A673 (cell line): ENCODE results near the gene SLC35F1. TPM values are rescaled to one million over a fixed set of nuclear protein-coding genes. Genes with fewer than 3 reads are reported as not detected.

Experiments used
- BruUV-seq: library from RNA; stranded (reverse); fragments of 400-500 nt; replicated peaks from 2 replicates; lab custom pipeline; 2021; lab: Mats Ljungman, UMichigan
- CTCF ChIA-PET: fragments of 300-600 bp; sonication (Branson Sonifier 250); formaldehyde crosslinking; loops from one replicate; lab custom pipeline; 2022; ENCODE audit warnings: antibody characterized with exemption; lab: Charles Lee
- POLR2A ChIA-PET: fragments of 300-600 bp; sonication (Branson Sonifier 250); formaldehyde crosslinking; loops from one replicate; lab custom pipeline; 2022; ENCODE audit warnings: antibody characterized with exemption; ENCODE audit not compliant: low non-redundant PET; lab: Charles Lee
- DNase-seq: peaks from one replicate; pipeline ENCODE4 v3.0.0-alpha.2; 2015; ENCODE audit warnings: low spot score
- H3K27ac ChIP-seq: fragments of 200-600 bp; sonication (generic); 2 replicates; pipeline ENCODE4 v1.5.1; 2016; ENCODE audit warnings: mixed run types, low read depth, mild to moderate bottlenecking, mixed read lengths, antibody characterized with exemption, low read length; ENCODE audit not compliant: poor library complexity, severe bottlenecking
- H3K27me3 ChIP-seq: fragments of 200-600 bp; sonication (generic); replicated peaks from 2 replicates; pipeline ENCODE4 v1.6.1; 2017; ENCODE audit warnings: mixed run types, low read depth, mild to moderate bottlenecking, mixed read lengths, antibody characterized with exemption, low read length; ENCODE audit not compliant: insufficient read depth, poor library complexity
- H3K36me3 ChIP-seq: fragments of 200-600 bp; sonication (generic); 2 replicates; pipeline ENCODE4 v1.6.1; 2016; ENCODE audit warnings: mixed run types, mild to moderate bottlenecking, mixed read lengths, antibody characterized with exemption, low read length; ENCODE audit not compliant: insufficient read depth, poor library complexity, severe bottlenecking
- H3K4me1 ChIP-seq: fragments of 200-600 bp; sonication (generic); 2 replicates; pipeline ENCODE4 v1.6.1; 2017; ENCODE audit warnings: mixed run types, mild to moderate bottlenecking, mixed read lengths, antibody characterized with exemption, low read length; ENCODE audit not compliant: insufficient read depth, poor library complexity, severe bottlenecking
- H3K4me3 ChIP-seq: fragments of 200-600 bp; sonication (generic); 2 replicates; pipeline ENCODE4 v1.5.1; 2016; ENCODE audit warnings: low read depth, mixed run types, mild to moderate bottlenecking, mixed read lengths, low read length; ENCODE audit not compliant: poor library complexity, severe bottlenecking
- H3K9me3 ChIP-seq: fragments of 200-600 bp; sonication (generic); 2 replicates; pipeline ENCODE4 v1.6.1; 2016; ENCODE audit warnings: mixed run types, low read depth, mild to moderate bottlenecking, mixed read lengths, antibody characterized with exemption, low read length; ENCODE audit not compliant: poor library complexity, severe bottlenecking
- CTCF ChIP-seq: fragments of 300-800, 200-600 bp; sonication (generic); conservative IDR thresholded peaks from 2 replicates; pipeline ENCODE4 v1.5.1; 2017; ENCODE audit warnings: low read depth, mild to moderate bottlenecking, antibody characterized with exemption, low read length, moderate library complexity, mixed read lengths
- EZH2 ChIP-seq: fragments of 200-600 bp; sonication (generic); IDR thresholded peaks from 2 replicates; pipeline ENCODE4 v1.6.1; 2017; ENCODE audit warnings: borderline replicate concordance, low read depth, mild to moderate bottlenecking, mixed read lengths, antibody characterized with exemption, low read length; ENCODE audit not compliant: poor library complexity, severe bottlenecking
- intact Hi-C: fragments of 100-400 bp; cut with micrococcal nuclease; formaldehyde crosslinking; loops from one replicate; pipeline ENCODE4 v1.10.0; 2022; ENCODE audit not compliant: unreplicated experiment
- total RNA-seq: library from RNA; stranded (reverse); gene quantifications from 2 replicates; pipeline ENCODE4 v1.2.3, GENCODE V29; 2021

SLC35F1 gene
- total RNA-seq, 1 experiment from 2014 or later: 5.3 TPM

DNA sequence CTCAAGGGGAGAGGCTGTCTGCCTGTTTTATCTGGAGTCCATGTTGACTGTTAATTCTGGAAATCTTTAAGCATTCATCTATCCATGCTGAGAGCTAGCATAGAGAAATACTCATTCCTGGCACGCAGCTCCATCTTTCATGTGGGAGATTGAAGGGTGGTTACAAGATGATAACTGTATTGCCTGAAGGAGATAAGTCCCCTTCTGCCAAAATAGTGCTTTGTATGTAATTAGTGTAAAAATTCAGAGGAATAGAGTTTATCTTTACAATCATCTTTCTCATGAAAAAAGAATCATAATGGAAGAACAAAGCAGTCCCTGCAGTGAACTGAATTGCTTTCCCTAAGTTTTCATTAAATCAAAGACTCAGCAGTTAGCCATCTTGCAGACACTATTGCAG, 256.5 kb downstream of the SLC35F1 start:
- no peaks in the 10 kb centered on the region for H3K9me3 ChIP-seq
- H3K27ac ChIP-seq: no peak overlapping the region
- POLR2A ChIA-PET: no interaction called here
- CTCF ChIA-PET: no interaction called here
- H3K4me1 ChIP-seq: peaks cover 31% of the 10 kb centered on the region
- H3K36me3 ChIP-seq: no peaks in the 10 kb centered on the region
- DNase-seq: peak; percentile 41
- H3K4me3 ChIP-seq: no peak overlapping the region
- BruUV-seq: no TSS peak
- intact Hi-C loops: no loop called here
- TF ChIP-seq EZH2 (no peak), CTCF (no peak)
- no peaks in the 10 kb centered on the region for H3K27me3 ChIP-seq

DNA sequence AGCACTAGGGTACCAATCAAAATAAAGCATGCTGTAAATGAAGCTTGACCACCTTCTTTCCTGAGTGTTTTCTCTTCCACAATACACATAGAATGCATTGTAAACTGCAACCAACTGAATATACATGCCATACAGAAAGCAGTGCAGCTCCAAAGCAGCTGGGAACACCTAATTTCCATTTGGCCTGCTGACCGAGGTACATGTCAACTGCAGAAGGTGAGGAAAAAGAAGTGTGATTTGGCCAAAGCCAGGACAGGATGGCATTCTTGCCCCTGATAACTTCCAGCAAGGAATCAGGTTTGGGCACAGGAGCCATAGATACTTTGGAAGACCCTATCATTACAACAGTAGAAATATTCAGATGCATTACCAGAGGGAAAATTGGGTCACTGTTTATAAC, 258.4 kb downstream of the SLC35F1 start:
- Histone ChIP-seq H3K27me3 (no peaks in the 10 kb centered on the region), H3K36me3 (no peaks in the 10 kb centered on the region), H3K9me3 (no peaks in the 10 kb centered on the region), H3K27ac (no peak overlapping the region), H3K4me3 (no peak overlapping the region), H3K4me1 (peaks cover 31% of the 10 kb centered on the region)
- no peak for DNase-seq
- POLR2A ChIA-PET: no interaction called here
- no TSS peak for BruUV-seq
- intact Hi-C loops: no loop called here
- CTCF ChIA-PET: no interaction called here
- no peak for TF ChIP-seq EZH2
- no peak for TF ChIP-seq CTCF

GRCh38 chr6:118168421-118168820, 261.4 kb downstream of the SLC35F1 start:
- POLR2A ChIA-PET: no interaction called here

More at GRCh38 chr6:118168421-118168820, 261.4 kb downstream of the SLC35F1 start:
- Histone ChIP-seq H3K36me3 (no peaks in the 10 kb centered on the region), H3K4me3 (no peak overlapping the region), H3K27ac (no peak overlapping the region), H3K9me3 (peaks cover under 1% of the 10 kb centered on the region), H3K4me1 (peaks cover 33% of the 10 kb centered on the region), H3K27me3 (no peaks in the 10 kb centered on the region)
- BruUV-seq: no TSS peak
- CTCF ChIA-PET: no interaction called here
- TF ChIP-seq CTCF: no peak
- TF ChIP-seq EZH2: no peak
- DNase-seq: no peak
- intact Hi-C loops: no loop called here
